ENCODE measurements around the gene COL2A1.

GRCh38 chr12:48026060-48026827 is 22.0 kb upstream of the COL2A1 start:
- TF ChIP-seq CTCF (IDR thresholded peaks at IDR 0.05) (no peak), POLR2AphosphoS5 (IDR thresholded peaks at IDR 0.05) (no peak)
